Measurements from ENCODE around the gene MYOC. TPM values are rescaled to one million over a fixed set of nuclear protein-coding genes. Genes with fewer than 3 reads are reported as not detected.

Gene MYOC
- total and polyA plus RNA-seq, 4 donors: 0.11 to 1.8 (median 0.58) TPM

DNA sequence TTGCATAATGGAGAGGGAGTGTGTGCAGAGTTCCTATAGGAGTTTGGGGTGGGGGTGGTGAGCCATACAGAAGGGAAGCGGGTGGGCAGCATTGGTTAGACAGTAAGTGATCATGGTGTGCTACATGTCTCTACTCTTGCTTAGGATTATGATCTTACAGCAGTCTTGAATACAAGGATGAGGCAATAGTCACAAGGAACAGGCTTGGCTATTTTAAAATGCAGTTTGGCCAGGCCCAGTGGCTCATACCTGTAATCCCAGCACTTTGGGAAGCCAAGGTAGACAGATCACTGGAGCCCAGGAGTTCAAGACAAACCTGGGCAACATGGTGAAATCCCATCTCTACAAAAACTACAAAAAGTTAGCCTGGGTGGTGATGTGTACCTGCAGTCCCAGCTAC is 12.3 kb downstream of the MYOC start:
- no peaks in the 10 kb centered on the region for H3K36me3 ChIP-seq (ENCODE audit: control insufficient read depth in 4 of 4, insufficient read depth in 4 of 4, low read length in 4 of 4)

DNA sequence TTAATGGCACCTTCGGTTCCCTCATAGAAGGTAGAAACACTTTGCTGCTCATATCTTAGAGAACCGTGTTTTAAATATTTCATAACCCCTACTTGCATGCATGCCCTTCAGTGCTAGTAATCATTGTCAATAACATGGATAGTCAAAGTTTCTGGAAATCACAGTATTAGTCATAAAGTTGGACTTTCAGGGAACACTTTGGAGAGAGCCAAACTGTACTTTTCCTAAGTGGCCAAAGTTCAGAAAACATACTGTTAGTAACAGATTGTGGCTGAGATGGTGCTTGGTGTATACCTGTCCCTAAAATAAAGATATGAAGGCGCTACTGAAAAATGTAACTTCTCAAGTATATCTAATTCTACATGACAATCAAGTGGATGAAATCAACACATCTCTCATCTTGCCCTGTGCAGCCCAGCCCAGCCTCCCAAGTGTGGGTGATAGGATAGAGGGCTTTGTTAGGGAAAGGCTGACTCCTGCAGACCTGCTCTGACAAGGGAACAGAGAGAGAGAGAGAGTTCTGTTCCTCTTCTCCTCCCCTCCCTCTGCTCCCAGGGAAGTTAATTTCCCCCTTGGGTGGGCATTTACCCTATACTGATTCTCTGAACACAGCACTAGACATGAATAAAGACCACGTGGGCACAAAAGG is 14.4 kb downstream of the MYOC start:
- peaks cover 0 to 2% (median 0%) of the 10 kb centered on the region in 4 donors for H3K9me3 ChIP-seq (ENCODE audit: control insufficient read depth in 4 of 4, insufficient read depth in 3 of 4, low read length in 3 of 4)
- no peak overlapping the region for H3K4me3 ChIP-seq
- H3K36me3 ChIP-seq (ENCODE audit: control insufficient read depth in 4 of 4, insufficient read depth in 4 of 4, low read length in 4 of 4): no peaks in the 10 kb centered on the region
- ATAC-seq (ENCODE audit: insufficient read depth, low FRiP score) (peak; percentile 28), DNase-seq (no peak)
- H3K27me3 ChIP-seq (ENCODE audit: control insufficient read depth in 3 of 3, insufficient read depth in 3 of 3, low read length in 2 of 3): no peaks in the 10 kb centered on the region
- 47 to 80% methylated on average over 4 of the region's 4 CpGs for WGBS, 2 donors
- TF ChIP-seq, protein P1, sequence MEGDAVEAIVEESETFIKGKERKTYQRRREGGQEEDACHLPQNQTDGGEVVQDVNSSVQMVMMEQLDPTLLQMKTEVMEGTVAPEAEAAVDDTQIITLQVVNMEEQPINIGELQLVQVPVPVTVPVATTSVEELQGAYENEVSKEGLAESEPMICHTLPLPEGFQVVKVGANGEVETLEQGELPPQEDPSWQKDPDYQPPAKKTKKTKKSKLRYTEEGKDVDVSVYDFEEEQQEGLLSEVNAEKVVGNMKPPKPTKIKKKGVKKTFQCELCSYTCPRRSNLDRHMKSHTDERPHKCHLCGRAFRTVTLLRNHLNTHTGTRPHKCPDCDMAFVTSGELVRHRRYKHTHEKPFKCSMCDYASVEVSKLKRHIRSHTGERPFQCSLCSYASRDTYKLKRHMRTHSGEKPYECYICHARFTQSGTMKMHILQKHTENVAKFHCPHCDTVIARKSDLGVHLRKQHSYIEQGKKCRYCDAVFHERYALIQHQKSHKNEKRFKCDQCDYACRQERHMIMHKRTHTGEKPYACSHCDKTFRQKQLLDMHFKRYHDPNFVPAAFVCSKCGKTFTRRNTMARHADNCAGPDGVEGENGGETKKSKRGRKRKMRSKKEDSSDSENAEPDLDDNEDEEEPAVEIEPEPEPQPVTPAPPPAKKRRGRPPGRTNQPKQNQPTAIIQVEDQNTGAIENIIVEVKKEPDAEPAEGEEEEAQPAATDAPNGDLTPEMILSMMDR (IDR thresholded peaks at IDR 0.05; ENCODE audit: control extremely low read depth, extremely low read depth): no peak
- H3K27ac ChIP-seq (ENCODE audit: low read depth in 1 of 2, low read length in 1 of 2): no peak overlapping the region
- H3K4me1 ChIP-seq (ENCODE audit: control insufficient read depth in 5 of 5, insufficient read depth in 5 of 5, low read length in 5 of 5): no peaks in the 10 kb centered on the region
- no peak overlapping the region for H3K9ac ChIP-seq (ENCODE audit: insufficient read depth in 1 of 2, low read length in 2 of 2)

More for the DNA sequence above, 12.3 kb downstream of the MYOC start:
- Histone ChIP-seq H3K27ac (ENCODE audit: low read depth in 1 of 2, low read length in 1 of 2) (no peak overlapping the region), H3K27me3 (ENCODE audit: control insufficient read depth in 3 of 3, insufficient read depth in 3 of 3, low read length in 2 of 3) (no peaks in the 10 kb centered on the region), H3K4me1 (ENCODE audit: control insufficient read depth in 5 of 5, insufficient read depth in 5 of 5, low read length in 5 of 5) (peaks cover 0 to 8% (median 2%) of the 10 kb centered on the region in 5 donors), H3K4me3 (no peak overlapping the region), H3K9ac (ENCODE audit: insufficient read depth in 1 of 2, low read length in 2 of 2) (no peak overlapping the region), H3K9me3 (ENCODE audit: control insufficient read depth in 4 of 4, insufficient read depth in 3 of 4, low read length in 3 of 4) (peaks cover 0 to 2% (median 0%) of the 10 kb centered on the region in 4 donors)
- ATAC-seq (ENCODE audit: insufficient read depth, low FRiP score) (no peak), DNase-seq (no peak)
- WGBS, 2 donors: 98 to 100% methylated on average over 1 of the region's 1 CpG
- TF ChIP-seq, protein P1 (IDR thresholded peaks at IDR 0.05; ENCODE audit: control extremely low read depth, extremely low read depth): no peak

DNA sequence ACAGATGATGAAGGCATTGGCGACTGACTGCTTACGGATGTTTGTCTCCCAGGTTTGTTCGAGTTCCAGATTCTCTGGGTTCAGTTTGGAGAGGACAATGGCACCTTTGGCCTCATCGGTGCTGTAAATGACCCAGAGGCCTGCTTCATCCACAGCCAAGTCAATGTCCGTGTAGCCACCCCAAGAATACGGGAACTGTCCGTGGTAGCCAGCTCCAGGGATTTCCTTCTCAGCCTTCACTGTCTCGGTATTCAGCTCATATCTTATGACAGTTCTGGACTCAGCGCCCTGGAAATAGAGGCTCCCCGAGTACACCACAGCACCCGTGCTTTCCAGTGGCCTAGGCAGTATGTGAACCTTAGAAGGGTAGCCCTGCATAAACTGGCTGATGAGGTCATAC is 16.3 kb downstream of the MYOC start:
- Histone ChIP-seq H3K36me3 (ENCODE audit: control insufficient read depth in 4 of 4, insufficient read depth in 4 of 4, low read length in 4 of 4) (no peaks in the 10 kb centered on the region), H3K9me3 (ENCODE audit: control insufficient read depth in 4 of 4, insufficient read depth in 3 of 4, low read length in 3 of 4) (peaks cover 0 to 2% (median 0%) of the 10 kb centered on the region in 4 donors), H3K9ac (ENCODE audit: insufficient read depth in 1 of 2, low read length in 2 of 2) (no peak overlapping the region), H3K4me3 (no peak overlapping the region), H3K27ac (ENCODE audit: low read depth in 1 of 2, low read length in 1 of 2) (no peak overlapping the region), H3K27me3 (ENCODE audit: control insufficient read depth in 3 of 3, insufficient read depth in 3 of 3, low read length in 2 of 3) (no peaks in the 10 kb centered on the region), H3K4me1 (ENCODE audit: control insufficient read depth in 5 of 5, insufficient read depth in 5 of 5, low read length in 5 of 5) (no peaks in the 10 kb centered on the region)
- DNase-seq (peak in 2 of 3 donors; percentile 22 to 23), ATAC-seq (ENCODE audit: insufficient read depth, low FRiP score) (no peak)
- TF ChIP-seq, protein P1 (IDR thresholded peaks at IDR 0.05; ENCODE audit: control extremely low read depth, extremely low read depth): no peak
- WGBS, 2 donors: 83 to 86% methylated on average over 11 of the region's 11 CpGs
